HG03196 (cell line): Measurements from ENCODE around the gene ALPP.
"Not testable (repeated sequence)": the region's sequence is repeated elsewhere in the genome, so short reads cannot be mapped to it uniquely, and the experiment has no call there.

ENCODE experiments used
- ATAC-seq: cut with Tn5 transposase; IDR thresholded peaks from one replicate; pipeline ENCODE4 v1.9.1; 2021; ENCODE audit not compliant: unreplicated experiment

Gene ALPP

GRCh38 chr2:232363064-232363783 is 15.3 kb upstream of the ALPP start:
- ATAC-seq, result not testable (repeated sequence)

- ATAC-seq, result peak; percentile 58
These were observed 14.6 kb upstream of the ALPP start for GRCh38 chr2:232363784-232364615.

- not testable (repeated sequence) for ATAC-seq
These were observed 13.6 kb upstream of the ALPP start for GRCh38 chr2:232364806-232365594.

GRCh38 chr2:232365621-232366321 is 12.8 kb upstream of the ALPP start:
- no peak for ATAC-seq

- not testable (repeated sequence) for ATAC-seq
These were observed 12.1 kb upstream of the ALPP start for GRCh38 chr2:232366461-232366860.

- no peak for ATAC-seq
These were observed 11.5 kb upstream of the ALPP start for GRCh38 chr2:232367016-232367415.

- ATAC-seq, result no peak
These were observed 10.8 kb upstream of the ALPP start for GRCh38 chr2:232367591-232368233.

GRCh38 chr2:232368311-232368731 is 10.2 kb upstream of the ALPP start:
- ATAC-seq, result no peak

GRCh38 chr2:232369126-232369951 is 9.2 kb upstream of the ALPP start:
- no peak for ATAC-seq

GRCh38 chr2:232370007-232370406 is 8.5 kb upstream of the ALPP start:
- ATAC-seq, result not testable (repeated sequence)

- ATAC-seq, result no peak
These were observed 6.0 kb upstream of the ALPP start for GRCh38 chr2:232372231-232373208.

GRCh38 chr2:232374356-232374755 is 4.2 kb upstream of the ALPP start:
- no peak for ATAC-seq

GRCh38 chr2:232375164-232375563 is 3.4 kb upstream of the ALPP start:
- no peak for ATAC-seq

GRCh38 chr2:232376260-232376659 is 2.3 kb upstream of the ALPP start:
- no peak for ATAC-seq

- ATAC-seq, result no peak
These were observed 1.8 kb upstream of the ALPP start for GRCh38 chr2:232376713-232377112.

- no peak for ATAC-seq
These were observed 1.2 kb upstream of the ALPP start for GRCh38 chr2:232377319-232377718.

GRCh38 chr2:232377841-232378734 is 463 bp upstream of the ALPP start:
- no peak for ATAC-seq
